GM20431 (cell line): ENCODE data around the gene PDGFA.

Source experiments
- in situ Hi-C: fragments of 300-500 bp; cut with MseI, MboI; formaldehyde crosslinking; loops from one replicate; pipeline ENCODE4 v1.15.0; 2020; ENCODE audit warnings: low sequenced_read_pairs; ENCODE audit not compliant: unreplicated experiment

PDGFA gene

GRCh38 chr7:465710-466400 is 53.8 kb downstream of the PDGFA start:
- in situ Hi-C loops: no loop called here

- in situ Hi-C loops: no loop called here
Measured at GRCh38 chr7:464454-465401, 54.9 kb downstream of the PDGFA start.

GRCh38 chr7:463817-464453 is 55.7 kb downstream of the PDGFA start:
- in situ Hi-C loops: no loop called here

- in situ Hi-C loops: no loop called here
Measured at GRCh38 chr7:463362-463781, 56.3 kb downstream of the PDGFA start.

- in situ Hi-C loops: no loop called here
Measured at GRCh38 chr7:462173-463103, 57.2 kb downstream of the PDGFA start.

GRCh38 chr7:461453-462172 is 58.0 kb downstream of the PDGFA start:
- in situ Hi-C loops: no loop called here

GRCh38 chr7:461117-461452 is 58.6 kb downstream of the PDGFA start:
- in situ Hi-C loops: no loop called here

GRCh38 chr7:460374-461116 is 59.1 kb downstream of the PDGFA start:
- in situ Hi-C loops: no loop called here

- in situ Hi-C loops: no loop called here
Measured at GRCh38 chr7:459584-460373, 59.9 kb downstream of the PDGFA start.

GRCh38 chr7:458511-459245 is 61.0 kb downstream of the PDGFA start:
- in situ Hi-C loops: no loop called here

GRCh38 chr7:457814-458510 is 61.7 kb downstream of the PDGFA start:
- in situ Hi-C loops: no loop called here

GRCh38 chr7:455110-455928 is 64.3 kb downstream of the PDGFA start:
- in situ Hi-C loops: no loop called here

- in situ Hi-C loops: no loop called here
Measured at GRCh38 chr7:454356-455109, 65.1 kb downstream of the PDGFA start.

- in situ Hi-C loops: no loop called here
Measured at GRCh38 chr7:453597-454306, 65.9 kb downstream of the PDGFA start.
